ENCODE results near the gene GALNT16.
A peak's percentile ranks its signal among the peaks of the same experiment; 100 is the strongest.

Gene GALNT16

GRCh38 chr14:69317102-69317755, 57.3 kb downstream of the GALNT16 start:
- DNase-seq (ENCODE audit: low spot score) = peak; percentile 49

- DNase-seq (ENCODE audit: low spot score) = no peak
These were observed 57.8 kb downstream of the GALNT16 start for GRCh38 chr14:69317780-69318179.

GRCh38 chr14:69318241-69318640, 58.3 kb downstream of the GALNT16 start:
- no peak for DNase-seq (ENCODE audit: low spot score)

- DNase-seq (ENCODE audit: low spot score) = no peak
These were observed 59.0 kb downstream of the GALNT16 start for GRCh38 chr14:69318901-69319475.

- no peak for DNase-seq (ENCODE audit: low spot score)
These were observed 60.0 kb downstream of the GALNT16 start for GRCh38 chr14:69319911-69320310.

DNA sequence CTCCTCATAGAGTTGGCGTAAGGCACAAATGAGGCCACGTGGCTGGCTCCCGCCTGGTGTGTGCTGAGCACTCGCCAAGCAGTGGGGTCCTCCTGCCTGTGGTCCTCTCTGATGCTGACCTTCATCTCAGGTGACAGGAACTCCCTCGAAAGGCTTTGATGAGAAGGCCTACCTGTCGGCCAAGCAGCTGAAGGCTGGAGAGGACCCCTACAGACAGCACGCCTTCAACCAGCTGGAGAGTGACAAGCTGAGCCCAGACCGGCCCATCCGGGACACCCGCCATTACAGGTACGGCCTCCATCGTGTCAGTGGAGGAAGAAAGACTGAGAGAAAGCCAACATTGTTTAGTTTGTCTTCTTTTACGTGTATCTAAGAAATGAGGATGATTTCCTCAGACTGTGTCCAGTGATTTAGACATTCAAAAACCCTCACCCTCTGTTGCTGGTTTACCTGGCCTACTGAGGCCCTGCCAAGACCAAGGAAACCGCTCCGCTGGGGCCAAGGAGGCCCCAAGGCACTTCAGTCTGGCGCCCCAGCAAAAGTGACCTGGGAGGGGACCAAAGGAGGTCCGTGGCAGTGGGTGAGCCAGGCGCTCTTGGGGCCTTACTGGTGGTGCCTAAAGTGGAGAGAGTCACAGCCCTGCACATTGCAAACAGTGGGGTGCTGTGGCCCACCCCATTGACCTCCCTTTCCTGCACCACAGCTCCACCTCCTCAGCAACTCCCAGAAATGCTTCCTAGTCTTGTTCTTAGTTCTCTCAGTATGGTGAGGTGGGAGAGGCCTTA, 60.8 kb downstream of the GALNT16 start:
- no peak for DNase-seq (ENCODE audit: low spot score)

- no peak for DNase-seq (ENCODE audit: low spot score)
These were observed 61.8 kb downstream of the GALNT16 start for GRCh38 chr14:69321601-69322330.

- DNase-seq (ENCODE audit: low spot score) = no peak
These were observed 63.5 kb downstream of the GALNT16 start for GRCh38 chr14:69323266-69323998.

DNA sequence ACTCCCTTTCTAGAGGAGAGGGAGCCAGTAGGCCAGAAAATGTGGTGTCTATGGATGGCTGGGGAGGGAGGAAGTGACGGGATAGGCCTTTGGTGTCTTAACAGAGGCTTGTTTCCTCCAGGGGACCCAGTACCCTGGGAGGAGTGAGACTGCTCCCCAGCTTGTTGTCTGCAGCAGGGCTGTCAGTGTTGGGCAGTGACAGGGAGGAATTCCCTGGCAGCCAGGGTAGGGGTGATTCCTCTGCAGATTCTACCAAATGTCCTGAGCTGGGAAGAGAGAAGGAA, 64.0 kb downstream of the GALNT16 start:
- no peak for DNase-seq (ENCODE audit: low spot score)

- DNase-seq (ENCODE audit: low spot score) = no peak
These were observed 64.5 kb downstream of the GALNT16 start for GRCh38 chr14:69324341-69324931.

DNA sequence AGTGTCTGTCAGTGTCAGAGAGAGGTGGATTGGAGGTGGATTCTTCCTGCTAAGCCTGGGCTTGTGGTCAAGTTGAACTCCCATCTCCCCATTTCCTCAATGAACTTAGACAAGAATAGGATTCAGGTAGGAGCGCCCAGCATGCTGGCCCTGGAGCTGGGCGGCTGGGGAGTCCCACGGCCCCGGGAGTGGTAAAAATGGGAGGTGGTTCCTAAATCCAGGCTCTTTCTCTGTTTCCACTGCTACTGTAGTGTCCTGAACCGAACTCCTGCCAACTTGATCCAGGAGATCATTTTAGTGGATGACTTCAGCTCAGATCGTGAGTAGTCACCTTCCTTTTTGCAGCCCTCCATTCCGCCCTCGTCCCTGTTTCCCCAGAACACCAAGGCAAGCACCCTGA, 65.1 kb downstream of the GALNT16 start:
- DNase-seq (ENCODE audit: low spot score) = no peak

GRCh38 chr14:69325646-69326265, 65.8 kb downstream of the GALNT16 start:
- peak; percentile 69 for DNase-seq (ENCODE audit: low spot score)

DNA sequence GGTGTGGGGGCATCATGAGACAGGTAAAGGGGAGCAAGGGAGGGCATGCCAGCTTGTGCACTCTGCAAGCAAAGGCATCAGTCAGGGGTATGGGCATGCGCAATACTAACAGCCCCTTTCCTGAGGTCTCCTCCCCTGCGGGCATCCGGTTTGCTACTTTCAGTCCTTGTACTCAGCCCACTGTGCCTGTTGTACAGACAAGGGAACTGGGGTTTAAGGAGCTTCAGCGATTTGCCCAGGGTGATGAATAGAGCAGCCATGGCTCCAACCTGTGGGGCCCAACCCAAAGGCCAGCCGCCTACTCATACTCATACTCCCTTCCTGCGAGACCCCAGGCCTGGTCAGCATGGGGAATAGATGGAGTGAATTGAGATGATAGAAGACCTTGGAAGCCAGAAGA, 66.7 kb downstream of the GALNT16 start:
- no peak for DNase-seq (ENCODE audit: low spot score)

DNA sequence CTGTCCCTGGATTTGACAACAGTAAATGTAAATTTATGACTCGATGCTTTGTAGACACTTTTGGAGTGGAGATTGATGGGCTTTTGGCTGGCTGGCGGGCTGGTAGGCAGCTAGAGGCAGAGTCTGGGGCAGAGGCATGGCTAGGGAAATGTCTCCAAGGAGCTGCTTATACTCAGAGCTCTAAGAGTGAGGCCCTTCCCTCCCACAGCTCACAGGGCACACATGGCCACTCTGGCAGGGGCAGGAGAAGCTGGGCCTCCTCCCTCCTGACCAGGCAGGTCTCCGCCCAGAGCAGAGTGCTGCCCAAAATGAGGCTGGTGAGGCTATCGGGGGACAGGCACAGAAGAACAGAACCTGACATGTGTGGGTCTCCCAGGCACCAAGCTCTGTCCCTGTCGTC, 67.5 kb downstream of the GALNT16 start:
- DNase-seq (ENCODE audit: low spot score) = no peak

DNA sequence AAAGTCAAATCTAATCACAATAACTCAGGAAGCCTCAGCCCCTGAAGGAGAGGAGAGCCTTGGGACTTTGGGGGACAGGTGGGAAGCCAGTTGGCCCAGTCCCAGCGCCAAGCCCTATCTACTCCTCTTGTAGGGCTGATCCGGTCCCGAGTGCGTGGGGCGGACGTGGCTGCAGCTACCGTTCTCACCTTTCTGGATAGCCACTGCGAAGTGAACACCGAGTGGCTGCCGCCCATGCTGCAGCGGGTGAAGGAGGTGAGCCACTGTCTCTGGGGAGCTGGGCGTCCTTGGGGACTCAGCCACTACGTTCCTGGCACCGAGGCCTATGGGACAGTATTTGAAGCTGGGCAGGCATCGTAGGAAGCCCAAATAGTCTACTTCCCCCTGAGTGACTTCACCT, 68.4 kb downstream of the GALNT16 start:
- no peak for DNase-seq (ENCODE audit: low spot score)

GRCh38 chr14:69328765-69329164, 68.8 kb downstream of the GALNT16 start:
- no peak for DNase-seq (ENCODE audit: low spot score)

GRCh38 chr14:69331206-69331605, 71.2 kb downstream of the GALNT16 start:
- DNase-seq (ENCODE audit: low spot score) = no peak

DNA sequence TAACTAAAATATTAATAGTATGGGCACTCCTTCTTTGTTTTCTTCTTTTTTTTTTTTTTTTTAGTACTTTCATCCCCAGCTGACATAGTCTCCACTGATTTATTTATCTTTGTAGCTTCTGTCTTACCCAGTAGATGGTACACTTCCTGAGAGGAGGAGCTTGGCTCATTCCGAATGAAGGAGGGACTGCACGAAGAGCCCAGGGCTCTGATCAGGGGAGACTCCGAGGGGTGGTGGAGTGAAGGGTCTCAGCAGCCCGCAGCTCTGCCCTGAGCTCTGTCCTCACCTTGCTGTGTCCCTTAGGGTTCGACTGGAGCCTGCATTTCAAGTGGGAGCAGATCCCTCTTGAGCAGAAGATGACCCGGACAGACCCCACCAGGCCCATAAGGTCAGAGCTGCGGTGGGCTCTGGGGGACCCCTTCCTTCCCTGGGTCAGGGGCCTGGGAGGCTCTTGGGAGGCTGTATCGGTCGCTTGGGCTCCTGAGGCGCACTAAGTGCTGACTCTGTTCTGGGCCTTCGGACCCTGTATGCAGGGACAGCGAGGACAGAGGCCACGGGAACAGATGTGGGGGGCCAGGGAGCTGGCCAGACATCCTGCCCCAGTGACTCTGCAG, 72.9 kb downstream of the GALNT16 start:
- DNase-seq (ENCODE audit: low spot score) = no peak

DNA sequence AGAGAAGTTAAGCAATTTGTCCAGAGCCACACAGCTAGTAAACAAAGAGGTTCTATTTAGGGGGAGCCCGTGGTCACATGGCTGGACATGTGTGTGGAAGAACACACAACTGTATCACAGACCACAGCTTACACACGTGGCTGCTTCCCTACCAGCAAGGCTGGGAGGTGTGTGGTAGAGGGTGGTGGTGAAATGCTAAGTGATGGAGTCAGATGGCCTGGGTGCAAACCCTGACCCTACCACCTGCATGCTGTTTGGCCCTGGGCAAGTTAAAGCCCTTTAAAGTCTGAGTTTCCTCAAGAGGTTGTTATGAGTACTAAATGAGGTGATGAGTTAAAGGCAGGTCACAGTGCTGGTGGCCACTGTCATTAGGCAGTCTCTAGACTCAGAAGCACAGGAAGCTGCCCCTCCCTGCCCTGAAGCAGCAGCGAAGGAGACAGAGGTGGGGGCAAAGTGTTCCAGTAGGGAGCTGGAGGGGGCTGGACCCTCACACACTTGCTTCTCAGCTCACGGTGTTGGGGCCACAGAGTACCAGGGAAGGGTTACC, 73.9 kb downstream of the GALNT16 start:
- no peak for DNase-seq (ENCODE audit: low spot score)

DNA sequence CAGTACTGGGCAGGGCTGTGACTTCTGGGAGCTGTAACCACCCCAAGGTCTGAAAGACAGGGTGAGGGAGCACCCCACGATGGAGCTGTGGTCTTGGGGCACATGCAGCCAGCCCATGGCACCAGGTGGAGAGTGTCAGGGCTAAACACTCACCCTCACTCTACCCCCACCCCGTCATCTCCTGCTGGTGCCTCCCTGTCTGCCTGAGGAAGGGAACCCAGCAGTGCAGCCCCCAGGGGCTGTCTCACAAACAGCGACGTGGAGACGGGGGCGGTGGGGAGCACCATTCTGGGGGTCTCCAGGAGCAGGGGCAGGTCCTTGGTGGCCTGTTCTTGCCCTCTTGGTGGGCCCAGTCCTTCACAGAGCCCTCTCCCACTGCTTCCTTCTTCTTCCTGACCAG, 74.6 kb downstream of the GALNT16 start:
- DNase-seq (ENCODE audit: low spot score) = no peak

GRCh38 chr14:69335371-69335771, 75.4 kb downstream of the GALNT16 start:
- no peak for DNase-seq (ENCODE audit: low spot score)
